RPMI8226 (cell line): ENCODE data around the gene HYCC2.
A peak's percentile ranks its signal among the peaks of the same experiment; 100 is the strongest.
"Not testable (repeated sequence)": the region's sequence is repeated elsewhere in the genome, so short reads cannot be mapped to it uniquely, and the experiment has no call there.

Source experiments
- DNase-seq: peaks from one replicate; pipeline ENCODE4 v3.0.0-alpha.2; 2015

HYCC2 gene

DNA sequence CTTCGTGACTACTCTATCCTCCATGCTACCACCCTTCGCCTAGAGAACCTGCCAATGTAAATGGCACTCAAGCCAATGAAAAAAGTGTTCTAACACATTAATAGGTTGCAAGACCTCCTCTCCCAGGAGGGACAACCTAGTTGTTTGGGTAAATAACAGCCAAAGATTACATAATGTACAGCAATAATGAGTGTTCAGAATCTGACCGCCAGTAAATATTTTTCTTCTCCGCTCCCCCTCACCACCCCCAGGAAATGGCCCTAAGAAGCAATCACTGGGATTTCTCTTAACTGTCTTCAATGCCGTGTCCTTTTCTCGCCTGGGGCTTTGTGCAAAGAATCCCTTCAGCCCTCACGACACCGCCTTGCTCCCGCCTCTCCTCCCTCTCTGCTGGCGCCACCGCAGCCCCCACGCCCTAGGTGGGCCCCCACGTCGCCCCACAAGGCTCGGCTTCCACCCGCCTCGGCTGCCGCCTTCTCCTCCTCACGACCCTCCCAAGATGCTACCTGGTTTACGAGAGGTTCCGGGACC is 458 bp downstream of the HYCC2 start:
- peak; percentile 18 for DNase-seq

- no peak for DNase-seq
Measured at GRCh38 chr2:201064797-201065329, 6.6 kb downstream of the HYCC2 start.

GRCh38 chr2:201063516-201063915 is 8.0 kb downstream of the HYCC2 start:
- DNase-seq, result not testable (repeated sequence)

DNA sequence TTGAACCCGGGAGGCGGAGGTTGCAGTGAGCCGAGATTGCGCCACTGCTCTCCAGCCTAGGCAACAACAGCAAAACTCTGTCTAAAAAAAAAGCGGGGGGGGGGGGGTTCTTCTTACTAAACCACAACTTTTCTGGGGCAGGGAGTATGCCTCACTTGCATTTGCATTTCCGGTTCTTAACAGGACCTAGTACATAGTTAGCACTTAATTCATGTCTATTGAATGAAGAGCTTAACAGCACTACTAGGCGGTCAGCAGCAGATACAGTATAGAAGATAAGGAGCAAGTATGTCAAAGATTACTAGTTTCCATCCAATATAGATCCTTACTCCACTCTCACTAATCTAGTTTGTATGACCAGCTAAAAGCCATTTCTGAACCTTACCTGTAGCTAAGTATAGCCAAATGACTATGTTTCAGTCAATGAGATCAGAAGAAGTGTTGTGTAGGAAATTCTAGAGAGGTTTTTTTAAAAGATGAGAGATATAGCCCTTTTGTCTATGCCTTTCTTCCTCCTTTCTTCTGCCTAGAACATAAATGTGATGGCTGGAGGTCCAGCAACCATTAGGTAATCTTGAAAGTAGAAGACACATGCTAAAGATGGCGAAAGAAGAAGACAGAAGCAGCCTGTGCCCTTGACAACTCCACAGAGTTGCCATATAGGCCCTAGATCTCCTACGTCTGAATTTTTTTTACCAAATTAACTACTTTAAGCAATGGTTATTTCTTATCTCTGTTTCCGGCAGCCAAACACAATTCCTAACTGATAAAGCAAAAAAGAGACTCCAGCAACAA is 11.3 kb downstream of the HYCC2 start:
- no peak for DNase-seq

GRCh38 chr2:201058914-201059313 is 12.6 kb downstream of the HYCC2 start:
- DNase-seq, result no peak

DNA sequence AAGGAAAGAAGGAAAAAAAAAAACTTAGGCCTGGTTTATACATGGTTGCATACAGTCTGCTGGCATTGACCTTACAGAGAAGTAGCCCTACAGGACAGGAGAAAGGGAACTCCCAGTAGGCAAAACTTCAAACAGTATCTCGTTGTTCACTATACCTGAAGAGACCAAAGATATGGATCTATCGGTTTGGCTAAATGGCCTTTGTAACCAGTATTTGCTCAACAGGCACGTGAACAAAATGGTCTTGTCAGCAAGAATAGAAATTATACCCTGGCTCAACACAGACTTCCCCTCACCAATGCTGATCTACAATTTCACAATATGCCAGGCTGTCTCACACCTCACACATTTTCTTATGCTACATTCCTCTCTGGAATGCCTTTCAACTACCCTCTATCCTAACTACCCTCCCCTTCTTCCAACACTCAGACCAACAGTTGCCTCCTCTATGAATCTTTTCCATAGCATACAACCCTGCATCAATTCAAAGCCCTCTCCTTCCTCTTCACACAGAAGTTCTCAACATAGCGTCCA is 13.7 kb downstream of the HYCC2 start:
- DNase-seq, result peak; percentile 8

GRCh38 chr2:201057087-201057521 is 14.4 kb downstream of the HYCC2 start:
- DNase-seq, result peak; percentile 63

DNA sequence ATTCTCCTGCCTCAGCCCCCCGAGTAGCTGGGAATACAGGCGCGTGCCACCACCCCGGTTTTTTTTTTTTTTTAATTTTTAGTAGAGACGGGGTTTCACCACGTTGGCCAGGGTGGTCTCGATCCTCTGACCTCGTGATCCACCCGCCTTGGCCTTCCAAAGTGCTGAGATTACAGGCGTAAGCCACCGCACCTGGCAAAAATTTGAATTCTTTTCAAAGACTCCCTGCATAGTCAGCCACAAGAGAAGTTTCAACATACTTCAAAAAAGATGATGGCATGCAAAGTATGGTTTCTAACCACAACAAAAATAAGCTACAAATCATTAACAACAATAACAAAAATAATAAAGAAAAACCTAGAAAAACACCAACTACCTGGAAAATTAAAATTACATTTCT is 22.0 kb downstream of the HYCC2 start:
- no peak for DNase-seq

- DNase-seq, result no peak
Measured at GRCh38 chr2:201046881-201047280, 24.6 kb downstream of the HYCC2 start.

GRCh38 chr2:201043050-201043449 is 28.4 kb downstream of the HYCC2 start:
- not testable (repeated sequence) for DNase-seq

DNA sequence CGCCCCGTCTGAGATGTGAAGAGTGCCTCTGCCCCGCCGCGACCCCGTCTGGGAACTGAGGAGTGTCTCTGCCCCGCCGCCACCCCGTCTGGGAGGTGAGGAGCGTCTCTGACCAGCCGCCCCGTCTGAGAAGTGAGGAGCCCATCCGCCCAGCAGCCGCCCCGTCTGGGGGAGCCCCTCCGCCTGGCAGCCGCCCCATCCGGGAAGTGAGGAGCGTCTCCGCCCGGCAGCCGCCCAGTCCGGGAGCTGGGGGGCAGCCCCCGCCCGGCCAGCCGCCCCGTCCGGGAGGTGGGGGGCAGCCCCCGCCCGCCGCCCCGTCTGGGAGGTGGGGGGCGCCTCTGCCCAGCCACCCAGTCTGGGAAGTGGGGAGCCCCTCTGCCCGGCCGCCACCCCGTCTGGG is 29.0 kb downstream of the HYCC2 start:
- not testable (repeated sequence) for DNase-seq

DNA sequence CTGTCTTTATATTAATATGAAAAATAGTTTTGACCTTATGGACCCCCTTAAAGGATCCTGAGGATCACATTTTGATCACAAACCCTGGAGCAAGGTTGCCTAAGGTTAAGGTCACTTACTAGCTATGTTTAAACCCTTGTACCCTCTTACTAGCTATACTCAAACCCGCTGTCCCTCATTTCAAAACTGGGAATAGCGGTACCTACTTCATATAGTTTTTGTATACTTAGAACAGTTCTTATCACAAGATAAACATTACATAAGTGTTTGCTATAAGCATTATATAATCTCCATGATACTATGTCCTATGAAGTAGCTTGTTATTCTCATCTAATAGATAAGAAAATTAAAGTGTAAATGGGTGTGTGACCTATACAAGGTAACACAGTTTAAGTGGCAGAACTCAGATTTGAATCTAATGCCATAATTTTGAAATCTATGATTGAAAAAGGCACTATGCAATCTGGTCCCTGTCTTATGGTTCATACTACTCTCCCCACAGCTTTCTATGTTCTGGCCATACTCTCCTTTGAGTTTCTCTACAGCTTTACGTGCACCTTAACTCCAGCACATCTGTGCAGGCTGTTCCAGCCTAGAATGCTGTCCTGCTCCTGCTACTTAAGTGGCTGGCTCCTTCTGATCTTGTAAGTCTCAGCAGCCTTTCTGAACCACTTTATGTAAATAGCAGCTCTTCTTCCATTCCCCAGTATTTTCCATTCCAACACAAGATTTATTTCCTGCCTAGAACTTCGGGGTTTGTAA is 30.4 kb downstream of the HYCC2 start:
- DNase-seq, result no peak

- no peak for DNase-seq
Measured at GRCh38 chr2:201038855-201039254, 32.6 kb downstream of the HYCC2 start.

DNA sequence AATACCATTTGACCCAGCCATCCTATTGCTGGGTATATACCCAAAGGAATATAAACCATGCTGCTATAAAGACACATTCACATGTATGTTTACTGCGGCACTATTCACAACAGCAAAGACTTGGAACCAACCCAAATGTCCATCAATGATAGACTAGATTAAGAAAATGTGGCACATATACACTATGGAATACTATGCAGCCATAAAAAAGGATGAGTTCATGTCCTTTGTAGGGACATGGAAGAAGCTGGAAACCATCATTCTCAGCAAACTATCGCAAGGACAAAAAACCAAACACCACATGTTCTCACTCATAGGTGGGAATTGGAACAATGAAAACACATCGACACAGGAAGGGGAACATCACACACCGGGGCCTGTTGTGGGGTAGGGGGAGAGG is 33.1 kb downstream of the HYCC2 start:
- DNase-seq, result not testable (repeated sequence)

DNA sequence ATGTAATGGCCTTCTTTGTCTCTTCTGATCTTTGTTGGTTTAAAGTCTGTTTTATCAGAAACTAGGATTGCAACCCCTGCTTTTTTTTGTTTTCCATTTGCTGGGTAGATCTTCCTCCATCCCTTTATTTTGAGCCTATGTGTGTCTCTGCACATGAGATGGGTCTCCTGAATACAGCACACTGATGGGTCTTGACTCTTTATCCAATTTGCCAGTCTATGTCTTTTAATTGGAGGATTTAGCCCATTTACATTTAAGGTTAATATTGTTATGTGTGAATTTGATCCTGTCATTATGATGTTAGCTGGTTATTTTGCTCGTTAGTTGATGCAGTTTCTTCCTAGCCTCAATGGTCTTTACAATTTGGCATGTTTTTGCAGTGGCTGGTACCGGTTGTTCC is 37.1 kb downstream of the HYCC2 start:
- DNase-seq, result not testable (repeated sequence)

GRCh38 chr2:201024518-201024917 is 47.0 kb downstream of the HYCC2 start:
- no peak for DNase-seq

- DNase-seq, result no peak
Measured at GRCh38 chr2:201021914-201022313, 49.6 kb downstream of the HYCC2 start.
